Measurements from ENCODE around the gene SLC1A7. TPM values are rescaled to one million over a fixed set of nuclear protein-coding genes. Genes with fewer than 3 reads are reported as not detected.

The SLC1A7 gene
- polyA plus RNA-seq, 1 donor from 2014 or later: not detected

- Histone ChIP-seq H3K27ac (ENCODE audit: low read length) (no peak overlapping the region), H3K4me2 (ENCODE audit: low read length) (no peak overlapping the region), H3K9me3 (ENCODE audit: low read length) (no peaks in the 10 kb centered on the region), H3K4me3 (ENCODE audit: low read length) (no peak overlapping the region), H3K36me3 (ENCODE audit: insufficient read depth, low read length) (no peaks in the 10 kb centered on the region), H3F3A (ENCODE audit: insufficient read depth, low read length, poor library complexity, severe bottlenecking) (no peaks in the 10 kb centered on the region), H3K79me2 (replicated peaks; ENCODE audit: insufficient read depth, low read length) (no peaks in the 10 kb centered on the region), H3K9me2 (ENCODE audit: insufficient read depth, low read length) (no peaks in the 10 kb centered on the region), H4K20me1 (ENCODE audit: insufficient read depth) (no peaks in the 10 kb centered on the region), H2AFZ (ENCODE audit: low read depth, low read length) (no peak overlapping the region), H3K9ac (ENCODE audit: low read length) (no peak overlapping the region), H3K27me3 (ENCODE audit: insufficient read depth, low read depth, low read length) (no peaks in the 10 kb centered on the region)
- TF ChIP-seq EP300 (conservative IDR thresholded peaks at IDR 0.05; ENCODE audit: poor library complexity, severe bottlenecking) (no peak), MXI1 (conservative IDR thresholded peaks at IDR 0.05; ENCODE audit: poor library complexity, severe bottlenecking) (no peak), POLR2AphosphoS5 (IDR thresholded peaks at IDR 0.05) (no peak)
- TF ChIP-seq, protein P1, sequence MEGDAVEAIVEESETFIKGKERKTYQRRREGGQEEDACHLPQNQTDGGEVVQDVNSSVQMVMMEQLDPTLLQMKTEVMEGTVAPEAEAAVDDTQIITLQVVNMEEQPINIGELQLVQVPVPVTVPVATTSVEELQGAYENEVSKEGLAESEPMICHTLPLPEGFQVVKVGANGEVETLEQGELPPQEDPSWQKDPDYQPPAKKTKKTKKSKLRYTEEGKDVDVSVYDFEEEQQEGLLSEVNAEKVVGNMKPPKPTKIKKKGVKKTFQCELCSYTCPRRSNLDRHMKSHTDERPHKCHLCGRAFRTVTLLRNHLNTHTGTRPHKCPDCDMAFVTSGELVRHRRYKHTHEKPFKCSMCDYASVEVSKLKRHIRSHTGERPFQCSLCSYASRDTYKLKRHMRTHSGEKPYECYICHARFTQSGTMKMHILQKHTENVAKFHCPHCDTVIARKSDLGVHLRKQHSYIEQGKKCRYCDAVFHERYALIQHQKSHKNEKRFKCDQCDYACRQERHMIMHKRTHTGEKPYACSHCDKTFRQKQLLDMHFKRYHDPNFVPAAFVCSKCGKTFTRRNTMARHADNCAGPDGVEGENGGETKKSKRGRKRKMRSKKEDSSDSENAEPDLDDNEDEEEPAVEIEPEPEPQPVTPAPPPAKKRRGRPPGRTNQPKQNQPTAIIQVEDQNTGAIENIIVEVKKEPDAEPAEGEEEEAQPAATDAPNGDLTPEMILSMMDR (IDR thresholded peaks at IDR 0.05; ENCODE audit: poor library complexity, severe bottlenecking): no peak
Observed at GRCh38 chr1:53133261-53134041, 9.0 kb downstream of the SLC1A7 start.

GRCh38 chr1:53132176-53132575 is 10.3 kb downstream of the SLC1A7 start:
- H2AFZ ChIP-seq (ENCODE audit: low read depth, low read length): no peak overlapping the region
- H3K36me3 ChIP-seq (ENCODE audit: insufficient read depth, low read length): no peaks in the 10 kb centered on the region
- H3K27ac ChIP-seq (ENCODE audit: low read length): no peak overlapping the region
- H3K27me3 ChIP-seq (ENCODE audit: insufficient read depth, low read depth, low read length): no peaks in the 10 kb centered on the region
- no peaks in the 10 kb centered on the region for H3K9me3 ChIP-seq (ENCODE audit: low read length)
- TF ChIP-seq, protein P1 (IDR thresholded peaks at IDR 0.05; ENCODE audit: poor library complexity, severe bottlenecking): no peak
- TF ChIP-seq SMC3 (conservative IDR thresholded peaks at IDR 0.05; ENCODE audit: poor library complexity): no peak
- TF ChIP-seq MXI1 (conservative IDR thresholded peaks at IDR 0.05; ENCODE audit: poor library complexity, severe bottlenecking): no peak
- TF ChIP-seq REST (IDR thresholded peaks at IDR 0.05; ENCODE audit: borderline replicate concordance): no peak
- TF ChIP-seq EZH2 (IDR thresholded peaks at IDR 0.05; ENCODE audit: borderline replicate concordance, insufficient read depth, low read length, poor library complexity, severe bottlenecking): no peak
- TF ChIP-seq TAF1 (IDR thresholded peaks at IDR 0.05; ENCODE audit: low read depth): no peak
- no peak for TF ChIP-seq EP300 (conservative IDR thresholded peaks at IDR 0.05; ENCODE audit: poor library complexity, severe bottlenecking)
- no peak for TF ChIP-seq POLR2AphosphoS5 (IDR thresholded peaks at IDR 0.05)
- TF ChIP-seq RAD21 (conservative IDR thresholded peaks at IDR 0.05): no peak
- H3K79me2 ChIP-seq (replicated peaks; ENCODE audit: insufficient read depth, low read length): no peaks in the 10 kb centered on the region
- H3K9me2 ChIP-seq (ENCODE audit: insufficient read depth, low read length): no peaks in the 10 kb centered on the region
- H3K4me3 ChIP-seq (ENCODE audit: low read length): no peak overlapping the region
- H3K9ac ChIP-seq (ENCODE audit: low read length): no peak overlapping the region
- no peaks in the 10 kb centered on the region for H4K20me1 ChIP-seq (ENCODE audit: insufficient read depth)
- no peaks in the 10 kb centered on the region for H3F3A ChIP-seq (ENCODE audit: insufficient read depth, low read length, poor library complexity, severe bottlenecking)
- no peak overlapping the region for H3K4me2 ChIP-seq (ENCODE audit: low read length)
